SK-N-MC (cell line): ENCODE data around the gene CTCF.

Experiments
- DNase-seq: peaks from one replicate; pipeline ENCODE4 v3.0.0-alpha.2; 2011; ENCODE audit warnings: low read depth, low spot score
- H3K27ac ChIP-seq: fragments of 200-600 bp; sonication (generic); 2 replicates; pipeline ENCODE4 v1.5.1; 2016; ENCODE audit warnings: mixed run types
- H3K36me3 ChIP-seq: fragments of 200-600 bp; sonication (generic); 2 replicates; pipeline ENCODE4 v1.6.1; 2017; ENCODE audit warnings: antibody characterized with exemption, low read length, mixed read lengths; ENCODE audit not compliant: insufficient read depth
- H3K4me3 ChIP-seq: fragments of 200-600 bp; sonication (generic); 2 replicates; pipeline ENCODE4 v1.5.1; 2016
- H3K9ac ChIP-seq: fragments of 200-600 bp; sonication (generic); 2 replicates; pipeline ENCODE4 v1.8.0; 2017; ENCODE audit warnings: mixed run types, mixed read lengths; ENCODE audit not compliant: insufficient read length
- H3K9me3 ChIP-seq: fragments of 200-600 bp; sonication (generic); 2 replicates; pipeline ENCODE4 v1.6.1; 2017; ENCODE audit warnings: low read depth, mild to moderate bottlenecking, antibody characterized with exemption, low read length, moderate library complexity, mixed read lengths
- EZH2 ChIP-seq: fragments of 200-600 bp; sonication (generic); IDR thresholded peaks from one replicate; pipeline ENCODE4 v1.6.1; 2017; ENCODE audit warnings: antibody characterized with exemption
- FOXP2 ChIP-seq: optimal IDR thresholded peaks from 2 replicates; pipeline ENCODE3; 2011; ENCODE audit warnings: mild to moderate bottlenecking, moderate library complexity; ENCODE audit not compliant: insufficient read depth; ENCODE audit errors: extremely low read length, control extremely low read depth
- POLR2AphosphoS5 ChIP-seq: IDR thresholded peaks from 2 replicates; pipeline ENCODE4 v1.6.1; 2012; ENCODE audit warnings: mild to moderate bottlenecking, low read depth, low read length, borderline replicate concordance

The CTCF gene

DNA sequence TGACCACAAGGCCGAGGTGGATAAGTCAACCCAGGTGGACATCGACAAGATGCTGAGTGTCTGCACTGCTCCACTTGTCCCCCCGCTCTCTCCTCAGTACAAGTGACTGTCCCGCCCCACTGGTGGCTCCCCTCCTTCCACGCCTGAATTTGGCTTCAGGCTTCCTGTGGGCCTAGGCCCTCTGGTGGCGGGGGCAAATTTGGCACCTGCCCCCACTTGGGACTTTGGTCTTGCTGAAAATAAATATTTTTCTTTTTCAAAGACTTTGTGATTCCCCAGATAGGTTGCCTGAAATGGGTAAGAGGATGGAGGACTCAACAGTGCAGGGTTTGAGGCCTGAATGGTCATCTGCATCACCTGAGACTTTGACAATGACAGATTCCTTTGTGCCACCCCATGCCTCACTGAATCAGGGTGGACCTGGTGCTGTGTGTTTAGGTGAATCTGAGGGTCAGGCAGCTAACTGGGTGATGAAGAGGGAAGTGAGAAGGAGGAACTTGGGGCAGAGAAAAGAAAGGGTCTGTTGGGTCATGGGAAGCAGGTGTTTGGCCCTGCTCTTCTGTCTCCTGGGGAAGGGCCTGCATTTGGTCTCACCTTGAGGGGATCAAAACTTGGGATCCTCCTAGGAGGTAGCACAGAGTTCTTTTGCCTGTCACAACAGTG lies 106.3 kb downstream of the CTCF start:
- no peak overlapping the region for H3K27ac ChIP-seq
- TF ChIP-seq POLR2AphosphoS5 (no peak), EZH2 (no peak), FOXP2 (no peak)
- H3K4me3 ChIP-seq: no peak overlapping the region
- H3K9ac ChIP-seq: no peak overlapping the region
- no peaks in the 10 kb centered on the region for H3K36me3 ChIP-seq
- no peak for DNase-seq
- H3K9me3 ChIP-seq: no peaks in the 10 kb centered on the region

DNA sequence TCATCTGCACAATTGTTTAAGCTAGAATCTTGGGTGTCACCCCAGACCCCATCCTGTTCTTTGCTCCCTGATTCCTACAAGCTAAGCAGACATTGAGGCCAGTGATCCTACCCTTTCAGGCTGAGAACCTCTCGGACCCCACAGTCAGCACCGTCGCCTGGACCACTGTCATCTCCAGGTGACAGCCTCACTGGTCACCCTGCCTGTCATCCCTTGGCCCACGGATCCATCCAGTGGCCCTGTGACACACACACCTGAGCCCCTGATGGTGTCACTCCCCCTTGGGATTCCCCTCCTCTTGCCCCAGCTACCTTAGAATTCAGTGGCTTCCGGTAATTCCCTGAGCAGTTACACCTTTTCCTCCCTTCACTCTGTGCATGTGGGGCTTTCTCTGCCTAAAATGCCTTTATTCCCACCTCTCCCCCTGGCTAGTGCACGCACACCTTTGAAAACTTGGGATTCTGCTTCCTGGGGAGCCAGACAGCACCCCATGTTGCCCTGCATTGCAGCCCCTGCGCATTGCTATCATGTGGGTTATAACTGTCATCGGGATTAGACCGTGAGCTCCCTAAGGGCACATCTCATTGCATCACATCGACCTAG lies 107.3 kb downstream of the CTCF start:
- H3K27ac ChIP-seq: no peak overlapping the region
- no peak for TF ChIP-seq POLR2AphosphoS5
- TF ChIP-seq EZH2: no peak
- no peak for TF ChIP-seq FOXP2
- no peaks in the 10 kb centered on the region for H3K36me3 ChIP-seq

DNA sequence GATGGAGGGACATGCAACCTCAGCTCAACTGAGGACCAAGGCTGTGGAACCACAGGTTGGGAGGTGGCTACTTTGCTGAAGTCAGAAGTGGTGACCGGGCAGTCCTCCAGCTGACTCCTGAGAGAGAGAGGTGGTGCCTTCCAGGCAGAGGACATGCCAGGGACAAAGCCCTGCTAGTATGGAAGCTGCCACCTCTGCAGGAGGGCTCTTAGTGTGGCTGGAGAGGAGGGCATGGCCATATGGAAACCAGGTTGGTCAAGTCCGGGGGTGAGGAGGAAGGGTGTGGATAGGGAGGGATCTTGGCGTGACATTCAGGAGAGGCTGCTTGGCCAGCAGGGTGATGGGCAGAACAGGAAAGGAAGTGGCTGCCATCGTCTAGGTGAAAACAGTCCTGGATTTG lies 110.0 kb downstream of the CTCF start:
- no peaks in the 10 kb centered on the region for H3K9me3 ChIP-seq

More for the DNA sequence above, 107.3 kb downstream of the CTCF start:
- Histone ChIP-seq H3K4me3 (no peak overlapping the region), H3K9me3 (no peaks in the 10 kb centered on the region), H3K9ac (no peak overlapping the region)
- DNase-seq: no peak

DNA sequence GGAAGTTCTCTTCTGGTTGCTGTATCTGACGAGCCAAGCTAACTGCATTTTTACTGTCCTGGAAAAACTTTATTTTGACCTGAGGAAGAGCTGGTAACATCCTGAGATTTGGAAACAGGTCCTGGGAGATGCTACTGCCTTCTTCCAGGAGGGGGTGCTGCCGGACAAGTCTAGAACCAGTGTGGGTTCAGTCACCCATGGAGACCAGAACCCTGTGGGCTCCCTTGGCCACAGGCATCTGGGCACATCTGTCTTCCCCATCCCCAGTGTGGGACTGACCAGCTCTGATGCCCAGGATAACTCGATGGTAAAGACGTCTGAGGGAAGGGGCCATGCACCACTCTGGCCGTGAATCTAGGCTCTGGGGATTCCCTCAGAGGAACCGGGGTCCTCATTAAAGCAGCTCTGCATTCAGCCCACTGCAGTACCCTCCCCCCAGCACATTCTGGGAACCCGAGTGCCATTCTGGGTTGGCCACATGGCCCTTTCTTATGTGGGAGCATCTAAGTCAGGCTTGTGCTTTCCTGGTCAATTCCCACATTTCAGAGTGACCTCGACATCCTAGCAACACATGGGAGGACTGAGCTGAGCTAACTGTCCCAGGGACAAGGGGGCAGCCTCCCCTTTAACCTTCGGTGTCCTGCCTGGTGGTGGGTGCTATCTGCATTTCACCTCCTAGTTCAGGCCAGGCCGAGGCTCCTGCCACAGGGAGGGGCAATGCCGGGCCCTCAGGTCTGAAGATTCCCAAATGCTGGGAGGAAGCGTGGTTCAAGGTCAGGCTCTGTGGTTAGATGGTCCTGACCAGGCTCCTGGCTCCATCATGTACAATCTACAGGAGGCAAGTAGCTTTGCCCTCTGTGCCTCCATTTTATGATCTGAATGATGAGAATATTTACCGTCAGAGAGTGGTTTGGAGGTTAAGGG lies 110.7 kb downstream of the CTCF start:
- Histone ChIP-seq H3K9ac (no peak overlapping the region), H3K9me3 (no peaks in the 10 kb centered on the region), H3K36me3 (no peaks in the 10 kb centered on the region), H3K4me3 (peak overlapping the region; percentile 52), H3K27ac (peak overlapping the region; percentile 54; the same call in 1 of the 2 replicates)
- DNase-seq: no peak
- TF ChIP-seq FOXP2 (no peak), POLR2AphosphoS5 (no peak), EZH2 (no peak)

More for the DNA sequence above, 110.0 kb downstream of the CTCF start:
- Histone ChIP-seq H3K36me3 (no peaks in the 10 kb centered on the region), H3K27ac (no peak overlapping the region), H3K9ac (no peak overlapping the region), H3K4me3 (no peak overlapping the region)
- TF ChIP-seq EZH2 (no peak), POLR2AphosphoS5 (no peak), FOXP2 (no peak)
- no peak for DNase-seq

GRCh38 chr16:67673712-67674580 lies 111.6 kb downstream of the CTCF start:
- Histone ChIP-seq H3K27ac (peak overlapping the region; percentile 60; the same call in 1 of the 2 replicates), H3K36me3 (no peaks in the 10 kb centered on the region), H3K9me3 (no peaks in the 10 kb centered on the region), H3K9ac (no peak overlapping the region), H3K4me3 (peak overlapping the region; percentile 52)
- no peak for DNase-seq
- TF ChIP-seq POLR2AphosphoS5 (no peak), EZH2 (no peak), FOXP2 (no peak)

DNA sequence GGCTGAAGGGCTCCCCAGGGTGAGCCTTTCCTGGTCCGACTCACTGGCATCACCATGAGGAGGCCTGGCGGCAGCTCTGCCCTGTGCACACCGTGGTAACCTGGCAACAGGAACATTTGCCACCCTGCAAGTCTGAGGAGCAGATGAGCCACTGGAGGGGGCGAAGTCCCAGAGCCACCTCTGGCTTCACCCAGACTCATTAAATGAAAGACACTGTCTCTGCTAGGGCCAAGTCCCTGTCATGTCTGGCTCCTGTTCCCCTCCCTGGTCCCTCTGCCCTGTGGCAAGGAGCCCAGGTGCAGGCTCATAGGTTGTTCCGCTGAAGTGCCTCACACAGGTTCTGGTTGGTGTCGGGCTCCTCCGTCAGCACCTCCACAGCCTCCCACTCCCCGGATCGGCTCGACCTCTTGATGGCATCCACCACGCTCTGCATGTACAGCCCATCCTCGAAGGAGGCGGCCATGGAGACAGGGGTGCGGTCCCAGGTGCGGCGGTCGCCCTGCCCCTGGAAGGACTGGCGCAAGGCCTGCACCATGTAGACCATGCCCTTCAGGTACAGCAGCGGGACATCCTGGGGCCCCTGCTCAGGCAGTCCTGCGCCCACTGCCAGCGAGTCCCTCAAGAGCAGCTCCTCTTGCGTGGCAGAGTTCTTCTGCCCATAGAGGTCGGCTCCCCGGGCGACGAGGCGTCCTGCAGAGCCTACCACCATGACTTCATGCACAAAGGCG lies 112.7 kb downstream of the CTCF start:
- no peaks in the 10 kb centered on the region for H3K36me3 ChIP-seq
- no peak overlapping the region for H3K4me3 ChIP-seq
- TF ChIP-seq POLR2AphosphoS5: no peak
- no peak for TF ChIP-seq FOXP2
- TF ChIP-seq EZH2: no peak
- H3K9ac ChIP-seq: no peak overlapping the region
- no peak for DNase-seq
- no peaks in the 10 kb centered on the region for H3K9me3 ChIP-seq
- H3K27ac ChIP-seq: no peak overlapping the region

- H3K9ac ChIP-seq: no peak overlapping the region
- no peak for DNase-seq
- TF ChIP-seq POLR2AphosphoS5: no peak
- no peak for TF ChIP-seq FOXP2
- no peak for TF ChIP-seq EZH2
Observed at GRCh38 chr16:67675579-67675935, 113.2 kb downstream of the CTCF start.

More at GRCh38 chr16:67675579-67675935, 113.2 kb downstream of the CTCF start:
- H3K27ac ChIP-seq: no peak overlapping the region
- no peaks in the 10 kb centered on the region for H3K9me3 ChIP-seq
- no peak overlapping the region for H3K4me3 ChIP-seq
- H3K36me3 ChIP-seq: no peaks in the 10 kb centered on the region
